MCF 10A (cell line): ENCODE results near the gene WDR62. TPM values are rescaled to one million over a fixed set of nuclear protein-coding genes. Genes with fewer than 3 reads are reported as not detected.

ENCODE experiments used
- BruUV-seq: library from RNA; stranded (reverse); fragments of 400-500 nt; replicated peaks from 2 replicates; lab custom pipeline; 2021; lab: Mats Ljungman, UMichigan
- CTCF ChIA-PET: fragments of 300-600 bp; sonication (Branson Sonifier 250); formaldehyde crosslinking; extraction: SDS; loops from one replicate; lab custom pipeline; 2021; ENCODE audit warnings: antibody characterized with exemption, inconsistent platforms; lab: Yijun Ruan, JAX
- POLR2A ChIA-PET: fragments of 300-600, 350-650 bp; sonication (Branson Sonifier 250); formaldehyde crosslinking; extraction: SDS; loops from one replicate; lab custom pipeline; 2020; ENCODE audit warnings: antibody characterized with exemption, inconsistent platforms; lab: Yijun Ruan, JAX
- DNase-seq: peaks from one replicate; pipeline ENCODE4 v3.0.0-alpha.2; 2018; ENCODE audit not compliant: unreplicated experiment
- H3K27ac Mint-ChIP-seq: one replicate; pipeline ENCODE4 v1.8.0; 2022; ENCODE audit warnings: mild to moderate bottlenecking, low read depth, mixed read lengths; ENCODE audit not compliant: unreplicated experiment
- H3K27me3 Mint-ChIP-seq: one replicate; pipeline ENCODE4 v1.8.0; 2022; ENCODE audit warnings: mixed read lengths; ENCODE audit not compliant: insufficient read depth, unreplicated experiment
- H3K36me3 Mint-ChIP-seq: one replicate; pipeline ENCODE4 v1.8.0; 2022; ENCODE audit warnings: mild to moderate bottlenecking, moderate library complexity, mixed read lengths; ENCODE audit not compliant: insufficient read depth, unreplicated experiment
- H3K4me1 Mint-ChIP-seq: one replicate; pipeline ENCODE4 v1.8.0; 2022; ENCODE audit warnings: mixed read lengths; ENCODE audit not compliant: insufficient read depth, unreplicated experiment
- H3K4me3 Mint-ChIP-seq: one replicate; pipeline ENCODE4 v1.8.0; 2022; ENCODE audit warnings: mild to moderate bottlenecking, moderate library complexity, mixed read lengths; ENCODE audit not compliant: unreplicated experiment
- H3K9me3 Mint-ChIP-seq: one replicate; pipeline ENCODE4 v1.8.0; 2022; ENCODE audit warnings: mixed read lengths; ENCODE audit not compliant: unreplicated experiment
- CTCF ChIP-seq: fragments of 200-600 bp; IDR thresholded peaks from one replicate; pipeline ENCODE4 v1.8.0; 2022; ENCODE audit warnings: antibody characterized with exemption, mild to moderate bottlenecking; ENCODE audit not compliant: unreplicated experiment
- intact Hi-C: fragments of 100-400 bp; cut with micrococcal nuclease; formaldehyde crosslinking; loops from 2 replicates; pipeline ENCODE4 v1.14.1; 2022
- total RNA-seq: library from RNA; stranded (reverse); gene quantifications from 2 replicates; pipeline ENCODE4 v1.2.3, GENCODE V29; 2022

The WDR62 gene
- total RNA-seq, 1 experiment from 2014 or later: 6.2 TPM

DNA sequence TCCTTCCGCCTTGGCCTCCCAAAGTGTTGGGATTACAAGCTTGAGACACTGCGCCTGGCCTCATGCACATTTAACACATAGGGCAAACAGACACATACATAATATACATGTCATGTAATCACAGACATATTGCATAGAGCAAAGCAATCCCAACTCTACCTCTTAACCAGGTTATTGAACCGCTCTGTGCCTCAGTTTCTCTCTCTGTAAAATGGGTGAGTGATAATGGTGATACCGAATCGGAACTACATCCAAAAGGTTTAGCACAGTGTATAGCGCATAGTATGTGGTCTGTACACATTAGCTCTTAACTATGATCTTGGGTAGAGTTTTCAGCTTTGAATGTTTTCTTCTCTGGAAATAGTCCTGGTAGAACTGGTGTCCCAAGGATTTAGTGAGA is 89.9 kb downstream of the WDR62 start:
- no peak overlapping the region for H3K27ac Mint-ChIP-seq
- no peak overlapping the region for H3K4me3 Mint-ChIP-seq
- H3K4me1 Mint-ChIP-seq: peaks cover 44% of the 10 kb centered on the region
- POLR2A ChIA-PET: no interaction called here
- no peak for TF ChIP-seq CTCF
- no peaks in the 10 kb centered on the region for H3K9me3 Mint-ChIP-seq
- BruUV-seq: no TSS peak
- H3K36me3 Mint-ChIP-seq: peaks cover 80% of the 10 kb centered on the region
- no peaks in the 10 kb centered on the region for H3K27me3 Mint-ChIP-seq
- intact Hi-C loops: no loop called here
- CTCF ChIA-PET: interaction anchor here (1.1 to 2.9 kb wide), 3 partner anchors 16 to 25 kb away, joined by 4 to 8 read pairs (median 8); no protein-coding TSS in a partner anchor
- no peak for DNase-seq

DNA sequence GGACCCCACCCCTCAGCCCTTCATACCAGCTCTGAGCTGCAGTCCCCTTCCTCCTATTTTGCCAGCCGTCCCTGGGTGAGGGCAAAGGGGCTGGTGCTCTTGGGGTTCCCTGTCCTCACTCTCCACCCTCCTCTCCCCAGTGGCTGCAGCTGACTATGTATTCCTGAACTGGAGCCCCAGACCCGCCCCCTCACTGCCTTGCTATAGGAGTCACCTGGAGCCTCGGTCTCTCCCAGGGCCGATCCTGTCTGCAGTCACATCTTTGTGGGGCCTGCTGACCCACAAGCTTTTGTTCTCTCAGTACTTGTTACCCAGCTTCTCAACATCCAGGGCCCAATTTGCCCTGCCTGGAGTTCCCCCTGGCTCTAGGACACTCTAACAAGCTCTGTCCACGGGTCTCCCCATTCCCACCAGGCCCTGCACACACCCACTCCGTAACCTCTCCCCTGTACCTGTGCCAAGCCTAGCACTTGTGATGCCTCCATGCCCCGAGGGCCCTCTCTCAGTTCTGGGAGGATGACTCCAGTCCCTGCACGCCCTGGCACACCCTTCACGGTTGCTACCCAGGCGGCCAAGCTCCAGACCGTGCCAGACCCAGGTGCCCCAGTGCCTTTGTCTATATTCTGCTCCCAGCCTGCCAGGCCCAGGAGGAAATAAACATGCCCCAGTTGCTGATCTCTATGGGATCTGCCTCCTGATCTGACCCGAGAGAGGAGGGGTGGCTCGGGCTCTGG is 95.1 kb downstream of the WDR62 start:
- CTCF ChIA-PET: interaction anchor here (0.5 to 3.0 kb wide), 7 partner anchors 13 to 46 kb away, joined by 3 to 11 read pairs (median 4); no protein-coding TSS in a partner anchor

DNA sequence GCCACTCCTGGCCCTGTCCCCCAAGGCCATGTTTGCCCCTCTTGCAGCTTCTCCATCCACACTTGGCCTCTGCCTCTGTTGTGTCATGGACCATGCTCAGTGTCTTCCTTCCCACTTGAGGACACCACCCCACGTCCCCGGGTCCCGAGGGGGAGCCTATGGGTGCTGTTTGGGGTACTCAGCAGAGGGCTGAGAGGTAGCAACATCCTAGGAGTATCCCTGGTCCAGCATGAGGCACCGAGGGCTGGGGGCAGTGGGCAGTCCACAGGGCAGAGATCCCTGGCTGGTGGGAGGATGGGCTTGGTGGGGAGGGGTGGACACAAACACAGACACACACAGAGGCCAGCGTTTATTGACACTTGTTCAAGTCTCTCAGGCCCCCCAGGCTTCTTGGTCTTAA is 95.9 kb downstream of the WDR62 start:
- no peaks in the 10 kb centered on the region for H3K9me3 Mint-ChIP-seq
- DNase-seq: no peak
- peak overlapping the region; percentile 17 for H3K27ac Mint-ChIP-seq
- TF ChIP-seq CTCF: no peak
- ChIA-PET CTCF (interaction anchor here (0.9 to 3.0 kb wide), 6 partner anchors 14 to 24 kb away, joined by 3 to 11 read pairs (median 6); no protein-coding TSS in a partner anchor), POLR2A (interaction anchor here (1.2 to 3.1 kb wide), 5 partner anchors 10 to 65 kb away, joined by 4 to 29 read pairs (median 16); partner anchors contain the start of genes CAPNS1, ZNF146 and ZNF565)
- H3K27me3 Mint-ChIP-seq: no peaks in the 10 kb centered on the region
- no peak overlapping the region for H3K4me3 Mint-ChIP-seq
- H3K4me1 Mint-ChIP-seq: peaks cover 32% of the 10 kb centered on the region
- H3K36me3 Mint-ChIP-seq: peaks cover 79% of the 10 kb centered on the region
- intact Hi-C loops: no loop called here
- no TSS peak for BruUV-seq

More for the DNA sequence above, 95.1 kb downstream of the WDR62 start:
- Mint-ChIP-seq H3K4me3 (no peak overlapping the region), H3K4me1 (peaks cover 32% of the 10 kb centered on the region), H3K27me3 (no peaks in the 10 kb centered on the region), H3K27ac (peak overlapping the region; percentile 17), H3K36me3 (peaks cover 82% of the 10 kb centered on the region), H3K9me3 (no peaks in the 10 kb centered on the region)
- TF ChIP-seq CTCF: no peak
- TSS peak; percentile 91 for BruUV-seq
- peak; percentile 94 for DNase-seq
- POLR2A ChIA-PET: interaction anchor here (0.5 to 3.1 kb wide), 7 partner anchors 10 to 1052 kb away, joined by 3 to 29 read pairs (median 6); partner anchors contain the start of genes CAPNS1, POLR2I, TBCB and ZNF146
- intact Hi-C loops: no loop called here
